GM10266 (cell line): ENCODE results near the gene FAM240A.

Experiments
- DNase-seq: peaks from one replicate; pipeline ENCODE4 v3.0.0; 2012; ENCODE audit errors: extremely low spot score
- TF ChIP-seq, protein P1 (sequence below): IDR thresholded peaks from 2 replicates; pipeline ENCODE4 v1.5.1; 2012; ENCODE audit warnings: mild to moderate bottlenecking, low read depth; ENCODE audit not compliant: control insufficient read depth, insufficient read depth; ENCODE audit errors: missing control alignments

Gene FAM240A

DNA sequence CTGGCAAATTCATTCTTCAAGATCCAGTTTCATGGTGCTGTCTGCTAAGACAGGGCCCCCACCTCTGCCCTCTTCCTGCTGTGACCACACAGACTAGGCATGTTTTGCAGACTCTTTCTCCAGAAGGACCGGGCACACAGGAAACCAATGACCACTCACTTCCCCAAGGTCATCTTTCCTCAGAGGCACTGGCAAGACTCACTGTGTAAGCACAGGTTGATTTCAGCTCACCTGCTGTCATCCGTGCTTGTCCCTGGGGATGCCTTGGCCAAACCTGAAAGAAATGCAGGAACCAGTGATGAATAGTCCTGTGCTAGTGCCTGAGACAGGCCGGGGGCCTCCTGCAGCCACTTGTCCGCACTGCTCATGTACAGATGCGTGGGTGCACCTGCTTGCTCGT, 47.7 kb downstream of the FAM240A start:
- DNase-seq: no peak
- TF ChIP-seq, protein P1, sequence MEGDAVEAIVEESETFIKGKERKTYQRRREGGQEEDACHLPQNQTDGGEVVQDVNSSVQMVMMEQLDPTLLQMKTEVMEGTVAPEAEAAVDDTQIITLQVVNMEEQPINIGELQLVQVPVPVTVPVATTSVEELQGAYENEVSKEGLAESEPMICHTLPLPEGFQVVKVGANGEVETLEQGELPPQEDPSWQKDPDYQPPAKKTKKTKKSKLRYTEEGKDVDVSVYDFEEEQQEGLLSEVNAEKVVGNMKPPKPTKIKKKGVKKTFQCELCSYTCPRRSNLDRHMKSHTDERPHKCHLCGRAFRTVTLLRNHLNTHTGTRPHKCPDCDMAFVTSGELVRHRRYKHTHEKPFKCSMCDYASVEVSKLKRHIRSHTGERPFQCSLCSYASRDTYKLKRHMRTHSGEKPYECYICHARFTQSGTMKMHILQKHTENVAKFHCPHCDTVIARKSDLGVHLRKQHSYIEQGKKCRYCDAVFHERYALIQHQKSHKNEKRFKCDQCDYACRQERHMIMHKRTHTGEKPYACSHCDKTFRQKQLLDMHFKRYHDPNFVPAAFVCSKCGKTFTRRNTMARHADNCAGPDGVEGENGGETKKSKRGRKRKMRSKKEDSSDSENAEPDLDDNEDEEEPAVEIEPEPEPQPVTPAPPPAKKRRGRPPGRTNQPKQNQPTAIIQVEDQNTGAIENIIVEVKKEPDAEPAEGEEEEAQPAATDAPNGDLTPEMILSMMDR: no peak

DNA sequence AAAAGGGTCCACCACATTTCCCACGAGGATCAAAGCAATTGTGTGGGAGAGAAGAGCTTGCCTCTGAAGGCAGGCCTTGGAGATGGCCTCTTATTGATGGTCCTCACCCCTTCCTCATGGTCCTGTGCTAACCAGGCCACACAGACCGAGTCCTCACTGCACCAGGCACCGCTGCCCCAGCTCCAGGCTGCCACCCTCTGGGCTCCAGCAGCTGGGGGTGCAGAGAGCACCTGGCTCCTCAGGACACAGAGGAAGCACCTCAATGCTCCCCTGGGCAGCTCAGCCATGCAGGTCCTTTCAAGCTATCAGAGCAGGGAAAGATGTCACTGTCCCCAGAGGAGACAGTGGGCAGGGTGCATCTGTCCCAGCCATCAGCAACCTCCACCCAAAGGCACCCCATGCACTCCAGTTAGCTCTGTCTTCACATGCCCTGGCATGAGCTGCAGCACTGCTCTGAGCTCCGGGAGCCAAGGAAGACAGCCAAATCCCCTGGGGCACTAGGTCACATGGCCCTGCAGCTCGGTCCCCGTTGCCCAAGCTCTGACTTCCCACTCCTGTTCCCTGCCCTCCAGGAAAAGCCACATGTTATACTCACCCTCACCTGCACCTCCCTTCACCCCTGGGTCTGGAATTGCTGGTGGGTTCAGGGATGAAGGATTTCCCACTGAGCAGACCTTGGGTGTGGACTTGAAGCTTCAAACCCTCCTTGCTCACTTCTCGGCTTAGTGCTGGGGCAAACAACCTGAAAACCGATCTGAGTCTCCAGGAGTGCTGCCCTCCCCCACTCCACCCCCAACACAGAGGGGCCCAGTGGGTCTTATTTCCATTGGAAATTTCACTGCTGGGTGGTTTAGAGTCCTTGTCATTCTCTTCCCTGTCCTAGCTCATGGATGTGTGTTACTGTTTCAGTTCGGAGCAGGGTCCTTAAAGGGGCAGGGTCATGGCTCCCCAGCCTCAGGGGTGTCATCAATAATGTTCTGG, 48.5 kb downstream of the FAM240A start:
- DNase-seq: no peak
- TF ChIP-seq, protein P1: no peak

DNA sequence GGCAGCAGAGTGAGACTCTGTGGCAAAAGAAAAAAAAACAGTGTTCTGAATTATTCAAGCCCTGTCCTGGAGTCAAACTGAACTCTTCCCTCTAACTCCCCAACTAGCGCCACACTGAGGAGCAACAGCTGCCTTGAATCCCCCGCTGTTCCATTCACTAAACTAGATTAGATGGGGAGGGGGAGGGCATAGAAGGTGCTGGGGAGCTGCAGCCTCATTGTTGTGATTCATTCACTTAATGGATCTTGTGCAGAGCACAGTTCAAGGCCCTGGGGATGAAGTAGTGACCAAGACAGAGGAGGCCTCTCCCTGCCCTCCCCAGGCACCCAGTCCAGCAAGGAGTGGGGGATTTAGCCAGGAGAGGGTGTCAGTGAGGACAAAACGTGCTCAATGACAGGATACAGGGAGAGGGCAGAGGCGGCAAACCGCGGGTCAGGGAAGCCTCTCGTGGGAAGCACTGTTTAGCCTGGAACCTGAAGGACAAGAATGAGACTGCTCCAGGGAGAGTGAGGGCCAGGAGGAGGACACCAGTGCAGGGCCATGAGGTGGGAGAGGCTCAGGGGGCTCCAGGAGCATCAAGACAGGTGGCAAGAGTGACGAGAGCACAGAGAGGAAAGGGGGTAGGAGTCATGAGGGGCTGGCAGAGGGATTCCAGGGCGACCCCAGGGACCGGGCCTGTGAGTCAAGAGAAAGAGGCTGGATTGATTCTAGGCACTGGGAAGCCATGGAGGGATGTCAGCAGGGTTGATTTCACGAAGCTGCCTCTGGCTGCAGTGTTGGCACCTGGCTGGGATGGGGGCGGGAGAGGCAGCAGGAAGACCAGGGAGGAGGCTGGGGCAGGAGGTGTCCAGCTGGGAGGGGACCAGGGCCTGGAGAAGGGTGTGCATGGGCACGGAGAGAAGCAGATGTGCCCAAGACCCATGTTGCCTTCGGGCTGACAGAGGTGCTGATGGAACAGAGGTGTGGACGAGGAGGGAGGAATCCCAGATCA, 49.7 kb downstream of the FAM240A start:
- DNase-seq: no peak
- TF ChIP-seq, protein P1: no peak

DNA sequence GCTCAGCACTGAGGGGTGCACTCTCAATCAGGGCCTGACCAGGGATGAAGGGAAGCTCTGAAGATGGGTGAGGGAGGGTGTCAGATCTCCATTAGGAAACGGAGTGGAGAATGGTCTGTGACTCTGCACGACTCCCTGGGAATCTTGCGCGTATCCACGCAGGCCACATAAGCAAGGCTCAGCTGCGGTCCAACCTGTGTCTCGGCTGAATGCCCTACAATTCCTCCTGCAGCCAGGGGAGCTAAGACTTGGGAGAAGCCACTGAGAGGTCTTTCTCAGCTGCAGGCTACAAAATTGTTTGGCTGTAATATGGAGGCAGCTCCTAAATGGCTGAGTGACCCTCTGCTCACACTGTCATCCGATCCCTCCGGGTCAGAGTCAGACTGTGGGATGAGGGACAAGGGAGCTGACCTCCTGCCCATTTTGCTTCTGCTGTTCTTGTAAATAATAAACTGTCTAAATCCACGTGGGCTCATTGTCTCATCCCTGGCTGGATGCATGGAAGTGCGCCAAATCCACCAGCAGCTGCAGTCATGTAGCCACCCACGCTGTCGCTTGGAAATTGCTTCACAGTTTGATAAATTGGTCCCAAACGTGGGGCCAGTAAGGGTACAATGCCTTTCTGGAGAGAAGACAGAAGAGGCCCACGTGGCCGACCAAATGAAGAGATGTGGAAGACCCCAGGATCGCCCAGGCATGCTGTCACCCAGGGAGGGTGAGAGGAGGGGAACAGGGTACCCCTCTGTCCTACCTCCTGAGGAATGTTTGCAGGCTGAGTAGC, 50.6 kb downstream of the FAM240A start:
- DNase-seq: no peak

DNA sequence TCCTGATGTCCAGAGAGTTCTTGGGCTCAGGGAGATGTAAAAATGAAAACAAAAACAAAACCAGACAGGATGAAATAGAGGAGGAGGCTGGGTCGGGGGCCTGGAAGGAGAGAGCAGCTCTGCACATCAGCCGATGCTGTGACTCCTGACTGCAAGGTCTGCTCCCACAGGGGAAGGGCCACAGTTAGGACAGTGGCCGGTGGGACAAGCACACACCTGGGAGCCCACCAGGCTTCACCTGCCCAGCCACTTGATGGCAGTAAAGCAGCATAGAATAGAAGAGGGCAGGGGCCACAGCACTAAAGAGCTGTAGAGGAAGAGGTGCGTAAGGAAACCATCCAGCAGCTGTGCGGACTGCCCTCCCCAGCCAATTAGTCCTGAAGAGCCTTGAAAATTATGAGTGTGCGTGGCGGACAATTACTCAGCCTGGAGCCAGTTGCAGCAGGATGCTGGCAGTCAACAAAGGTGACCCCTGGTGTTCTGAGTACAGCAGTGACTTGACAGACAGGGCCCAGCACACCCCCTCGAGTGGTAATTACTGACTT, 51.3 kb downstream of the FAM240A start:
- TF ChIP-seq, protein P1: no peak
- no peak for DNase-seq

More for the DNA sequence above, 50.6 kb downstream of the FAM240A start:
- TF ChIP-seq, protein P1: no peak

DNA sequence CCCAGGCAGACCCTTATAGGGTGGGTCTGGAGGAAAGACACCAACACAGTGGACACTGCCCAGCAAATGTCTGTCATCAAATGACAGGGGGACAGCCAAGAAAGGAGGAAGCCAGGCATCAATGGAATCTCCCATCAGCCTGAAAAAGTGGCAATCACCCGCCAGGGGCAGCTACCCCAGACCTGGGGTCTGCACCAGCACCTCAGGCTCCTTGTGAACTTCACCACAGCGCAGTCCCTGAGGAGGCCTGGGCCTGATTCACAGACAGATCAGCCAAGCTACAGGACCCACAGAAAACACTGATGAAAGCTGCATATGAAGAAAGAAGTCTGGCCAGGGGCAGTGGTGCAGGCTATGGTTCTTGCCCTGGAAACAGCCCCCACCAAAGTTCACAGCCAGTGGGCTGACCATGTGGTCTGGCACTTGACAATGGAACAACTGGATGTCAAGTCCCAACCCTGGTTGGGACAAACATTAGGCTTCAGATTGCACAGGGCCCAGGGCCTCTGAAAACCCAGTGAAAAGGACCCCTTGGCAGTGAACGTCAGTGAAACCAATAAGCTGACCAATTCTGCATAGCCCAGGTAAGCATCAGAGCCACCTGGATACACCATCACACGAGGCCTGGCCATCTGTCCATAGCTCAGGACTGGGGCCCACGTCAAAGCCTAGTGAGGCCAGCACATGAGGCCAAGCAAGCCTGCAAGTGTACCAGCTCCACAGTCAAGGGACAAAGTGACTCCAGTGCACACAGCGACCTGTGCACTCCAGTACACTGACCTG, 52.1 kb downstream of the FAM240A start:
- DNase-seq: no peak
- TF ChIP-seq, protein P1: no peak
